ENCODE measurements around the gene EPS15.
"Not testable (repeated sequence)": the region's sequence is repeated elsewhere in the genome, so short reads cannot be mapped to it uniquely, and the experiment has no call there.

EPS15 gene

GRCh38 chr1:51336711-51337110 is 182.4 kb downstream of the EPS15 start:
- DNase-seq (ENCODE audit: low read depth in 2 of 2) = no peak

- DNase-seq (ENCODE audit: low read depth in 2 of 2) = no peak
These were observed 183.1 kb downstream of the EPS15 start for GRCh38 chr1:51336004-51336403.

GRCh38 chr1:51331206-51332100 is 187.6 kb downstream of the EPS15 start:
- no peak for DNase-seq (ENCODE audit: low read depth in 2 of 2)

DNA sequence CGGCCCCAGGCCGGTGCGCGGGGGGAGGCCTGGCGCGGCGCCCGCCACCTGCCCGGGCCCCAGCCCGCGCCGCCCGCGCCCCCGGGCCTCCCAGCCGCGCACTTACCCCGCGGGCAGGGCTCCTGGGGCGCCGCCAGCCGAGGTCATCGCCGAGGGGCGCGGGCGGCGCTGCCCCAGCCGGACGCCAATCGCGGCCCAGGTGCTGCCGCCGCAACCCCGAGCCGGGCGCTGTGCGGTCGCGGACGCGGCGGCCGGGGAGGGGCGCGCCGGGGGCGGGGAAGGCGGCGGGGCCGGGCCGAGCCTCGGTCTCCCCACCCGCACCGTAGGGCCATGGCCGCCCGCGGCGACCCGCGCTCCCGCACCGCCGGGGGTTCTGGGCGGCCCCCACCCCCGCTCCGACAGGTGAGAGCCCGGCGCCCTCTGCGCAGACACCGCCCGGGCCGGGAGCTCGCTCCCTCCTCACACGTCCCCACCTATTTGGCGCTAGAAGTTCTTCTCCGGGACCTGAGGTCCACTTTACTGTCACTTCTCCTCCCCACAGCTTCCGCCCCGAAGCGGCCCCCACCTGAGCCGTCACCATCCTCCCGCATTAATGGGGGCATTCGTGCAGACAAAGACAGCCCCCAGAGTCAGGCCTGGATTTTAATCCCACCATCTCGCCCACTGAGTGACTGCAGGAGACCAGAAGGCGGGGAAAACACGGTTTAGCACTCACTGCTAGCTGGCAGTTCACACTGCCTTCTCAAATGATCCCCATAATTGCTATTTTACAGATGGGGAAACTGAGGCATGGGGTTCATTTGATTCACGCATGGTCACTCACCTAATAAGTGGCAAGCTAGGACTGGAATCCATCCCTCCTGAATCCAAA is 188.5 kb downstream of the EPS15 start, which contains the start of gene TTC39A:
TTC39A (minus strand) TSS at position 232 of the 871 bp plus-strand sequence; CDS start at position 147, 85 bp downstream.
- no peak for DNase-seq (ENCODE audit: low read depth in 2 of 2)

DNA sequence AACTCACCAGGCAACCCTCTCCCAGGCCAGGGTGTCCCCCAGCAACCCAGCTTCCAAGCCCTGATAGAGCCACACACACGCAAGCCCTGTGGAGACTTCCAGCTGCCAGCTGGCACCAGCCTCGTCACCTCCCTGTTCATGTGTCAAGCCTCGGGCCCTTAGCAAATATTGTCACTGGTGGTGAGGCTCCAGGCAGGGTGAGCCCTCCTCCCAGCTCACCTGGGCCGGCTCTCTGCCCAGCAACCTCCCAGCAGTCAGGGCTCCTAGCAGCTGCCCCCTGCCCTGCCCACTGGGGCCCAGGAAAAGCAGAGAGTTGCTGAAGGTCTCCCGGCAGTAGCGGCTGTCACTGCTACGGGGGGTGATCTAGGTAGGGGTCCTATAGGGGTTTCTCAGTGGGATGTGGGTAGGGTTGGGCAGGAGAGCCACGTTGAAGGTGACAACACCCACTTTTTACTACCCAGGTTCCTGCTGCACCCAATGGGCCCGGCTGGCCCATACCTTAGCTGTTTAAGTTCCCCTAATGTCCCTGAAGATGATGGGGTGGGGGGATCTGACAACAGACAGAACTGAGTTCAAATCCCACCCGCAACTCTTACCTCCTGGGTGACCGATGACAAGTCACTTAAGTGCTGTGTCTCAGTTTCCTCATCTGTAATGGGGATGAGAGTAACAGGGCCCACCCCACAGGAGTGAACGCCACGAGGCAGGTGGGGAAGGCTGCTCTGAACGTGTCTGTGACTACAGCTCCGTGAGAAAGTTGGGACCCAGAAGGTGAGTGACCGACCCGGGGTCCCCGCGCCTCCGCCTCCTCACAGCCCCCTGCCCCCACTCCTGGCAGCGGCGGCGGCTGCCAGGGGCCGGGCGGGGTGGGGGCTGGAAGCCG is 189.4 kb downstream of the EPS15 start:
- no peak for DNase-seq (ENCODE audit: low read depth in 2 of 2)

DNA sequence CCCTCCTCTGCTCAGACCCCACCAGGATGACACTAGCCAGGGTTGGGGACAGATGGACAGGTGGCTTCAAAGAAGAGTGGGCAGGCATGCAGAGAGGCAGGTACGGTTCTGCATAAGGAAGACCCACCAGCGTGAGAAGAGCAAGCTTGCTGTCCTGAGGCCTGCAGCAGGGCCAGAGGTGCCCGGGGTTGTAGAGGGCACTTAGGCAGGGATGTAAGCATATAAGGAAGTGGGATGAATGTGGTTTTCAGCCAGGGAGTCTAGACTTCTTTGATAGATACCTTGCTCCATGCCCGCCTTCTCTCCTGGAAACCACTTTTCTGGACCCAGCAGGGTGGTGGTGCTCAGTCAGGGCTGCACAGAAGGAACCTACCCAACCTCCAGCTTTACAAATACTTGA is 190.1 kb downstream of the EPS15 start:
- no peak for DNase-seq (ENCODE audit: low read depth in 2 of 2)

GRCh38 chr1:51328279-51328678 is 190.8 kb downstream of the EPS15 start:
- DNase-seq (ENCODE audit: low read depth in 2 of 2) = no peak

GRCh38 chr1:51327386-51327785 is 191.7 kb downstream of the EPS15 start:
- no peak for DNase-seq (ENCODE audit: low read depth in 2 of 2)

- DNase-seq (ENCODE audit: low read depth in 2 of 2) = no peak
These were observed 192.2 kb downstream of the EPS15 start for GRCh38 chr1:51326839-51327238.

DNA sequence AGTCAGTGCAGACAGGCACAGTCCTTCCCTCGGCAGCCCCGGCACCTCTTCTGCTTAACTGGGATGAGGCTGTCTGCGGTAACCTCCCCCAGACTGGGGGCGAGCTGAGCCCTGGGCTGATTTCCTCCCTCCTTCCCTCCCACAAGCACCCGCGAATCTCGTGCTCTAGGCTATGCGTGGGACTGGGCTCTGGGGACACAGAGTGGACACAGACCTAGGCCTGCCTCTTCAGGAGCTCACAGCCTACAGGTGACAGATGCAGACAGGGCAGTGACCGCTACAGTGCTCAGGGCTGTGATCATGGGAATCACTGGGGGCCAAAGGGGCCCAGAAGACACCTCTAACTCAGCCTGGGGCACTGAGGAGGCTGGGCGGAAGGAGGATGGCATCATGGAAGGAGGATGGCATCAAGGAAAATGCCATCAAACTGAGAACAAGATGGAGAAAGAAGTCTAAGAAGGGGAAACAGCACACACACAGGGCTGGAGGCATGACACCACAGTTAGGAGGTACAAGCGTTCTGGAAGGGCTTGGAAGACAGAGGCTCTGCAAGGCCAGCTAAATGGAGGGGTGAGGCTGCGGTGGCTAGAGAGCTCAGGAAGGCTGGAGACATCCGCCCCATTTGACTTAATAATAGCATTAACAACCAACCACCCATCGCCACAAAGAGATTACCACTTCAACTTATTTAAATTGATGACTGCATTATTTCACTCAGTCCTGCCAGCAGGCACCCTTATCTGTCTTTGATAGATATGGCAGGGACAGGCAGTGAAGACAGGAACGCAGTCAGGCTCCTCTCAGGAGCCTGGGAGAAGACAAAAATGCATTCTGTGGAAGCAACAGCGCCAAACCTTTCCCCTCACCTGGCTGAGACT is 192.9 kb downstream of the EPS15 start:
- no peak for DNase-seq (ENCODE audit: low read depth in 2 of 2)

DNA sequence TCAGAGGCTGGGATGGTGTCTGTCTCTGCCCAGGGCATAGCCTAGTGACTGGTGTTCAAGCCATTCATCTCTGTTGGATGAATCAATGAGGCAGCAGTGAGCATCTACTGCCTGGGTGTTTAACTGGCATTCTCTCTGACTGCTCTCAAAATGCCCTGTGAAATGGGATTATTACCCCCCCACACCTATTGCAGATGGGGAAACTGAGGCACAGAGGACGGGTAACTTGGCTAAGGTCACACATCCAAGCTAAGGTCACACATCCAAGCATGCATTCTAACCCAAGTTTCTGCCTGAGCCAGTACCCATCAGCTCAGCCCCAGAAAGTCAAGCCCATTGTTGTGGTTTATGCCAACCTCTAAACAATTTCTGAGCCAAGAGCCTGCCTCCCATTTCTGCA is 193.7 kb downstream of the EPS15 start:
- DNase-seq (ENCODE audit: low read depth in 2 of 2) = no peak

DNA sequence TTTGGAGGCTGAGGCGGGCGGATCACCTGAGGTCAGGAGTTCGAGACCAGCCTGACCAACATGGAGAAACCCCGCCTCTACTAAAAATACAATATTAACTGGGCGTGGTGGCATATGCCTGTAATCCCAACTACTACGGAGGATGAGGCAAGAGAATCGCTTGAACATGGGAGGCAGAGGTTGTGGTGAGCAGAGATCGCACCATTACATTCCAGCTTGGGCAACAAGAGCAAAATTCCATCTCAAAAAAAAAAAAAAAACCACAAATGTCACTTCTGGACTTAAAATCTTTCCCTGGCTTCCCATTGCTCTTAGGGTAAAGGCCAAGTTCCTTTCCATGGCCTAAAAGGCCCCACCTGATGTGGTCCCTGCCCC is 194.1 kb downstream of the EPS15 start:
- not testable (repeated sequence) for DNase-seq (ENCODE audit: low read depth in 2 of 2)

GRCh38 chr1:51324251-51325010 is 194.6 kb downstream of the EPS15 start:
- DNase-seq (ENCODE audit: low read depth in 2 of 2) = no peak

DNA sequence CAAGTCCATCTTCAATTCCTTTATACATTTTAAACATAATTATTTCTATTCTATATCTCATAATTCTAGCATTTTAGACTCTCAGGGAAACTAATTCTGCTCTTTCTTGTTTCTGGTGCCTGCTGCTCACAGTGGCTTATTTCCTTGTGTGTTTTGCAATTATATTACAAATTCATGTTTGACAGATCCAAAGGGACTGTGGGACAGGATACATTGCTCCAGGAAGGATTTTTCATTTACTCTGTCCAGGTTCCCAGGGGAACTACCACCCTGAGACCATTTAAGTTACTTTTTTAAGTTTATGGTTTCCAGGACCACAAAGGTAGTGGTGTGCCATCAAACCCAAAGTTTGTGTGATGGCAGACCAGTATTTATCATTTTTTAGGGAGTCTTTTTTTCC is 195.3 kb downstream of the EPS15 start:
- DNase-seq (ENCODE audit: low read depth in 2 of 2) = no peak

DNA sequence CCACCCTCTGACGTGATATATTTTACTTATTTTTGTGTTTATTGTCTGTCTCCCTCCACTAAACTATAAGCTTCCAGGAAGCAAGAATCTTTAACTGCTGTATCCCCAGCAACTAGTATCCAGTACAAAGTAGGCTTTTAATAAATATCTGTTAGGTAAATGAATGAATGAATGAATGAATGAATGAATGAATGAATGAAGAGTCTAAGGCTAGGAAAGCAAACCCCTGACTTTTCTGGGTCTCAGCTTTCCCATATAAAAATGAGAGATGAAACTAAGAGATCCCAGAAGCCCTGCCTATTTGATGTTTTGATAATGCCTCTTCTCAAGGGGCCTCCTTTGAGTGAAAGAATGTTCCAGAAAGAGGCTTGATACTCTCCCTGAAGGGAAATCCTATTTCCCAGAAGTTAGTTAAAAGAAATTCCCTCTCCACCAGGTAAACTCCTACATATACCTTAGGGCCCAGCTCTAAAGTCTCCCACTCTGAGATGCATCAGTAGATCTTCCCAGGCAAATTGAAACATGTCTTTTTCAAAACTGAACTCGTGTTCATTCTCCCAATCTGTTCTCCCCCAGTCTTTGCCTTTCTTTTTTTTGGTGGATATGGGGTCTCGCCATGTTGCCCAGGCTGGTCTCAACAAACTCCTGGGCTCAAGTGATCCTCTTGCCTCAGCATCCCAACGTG is 196.5 kb downstream of the EPS15 start:
- no peak for DNase-seq (ENCODE audit: low read depth in 2 of 2)

GRCh38 chr1:51321924-51322280 is 197.2 kb downstream of the EPS15 start:
- DNase-seq (ENCODE audit: low read depth in 2 of 2) = no peak

- DNase-seq (ENCODE audit: low read depth in 2 of 2) = no peak
These were observed 197.8 kb downstream of the EPS15 start for GRCh38 chr1:51320967-51321923.

- no peak for DNase-seq (ENCODE audit: low read depth in 2 of 2)
These were observed 201.3 kb downstream of the EPS15 start for GRCh38 chr1:51317798-51318197.

- DNase-seq (ENCODE audit: low read depth in 2 of 2) = no peak
These were observed 202.3 kb downstream of the EPS15 start for GRCh38 chr1:51316846-51317120.
